Measurements from ENCODE around the gene CATSPERD. TPM values are rescaled to one million over a fixed set of nuclear protein-coding genes. Genes with fewer than 3 reads are reported as not detected.

CATSPERD gene
- total RNA-seq, 1 experiment from 2014 or later = not detected

- Histone ChIP-seq H2BK15ac (ENCODE audit: low read depth, low read length) (no peak overlapping the region), H2BK20ac (ENCODE audit: low read depth, low read length, poor library complexity, severe bottlenecking) (no peak overlapping the region), H4K8ac (replicated peaks; ENCODE audit: insufficient read length, low read depth, low read length) (no peak overlapping the region), H3K4me2 (ENCODE audit: insufficient read depth, insufficient read length, low read length) (no peak overlapping the region), H3K23ac (ENCODE audit: insufficient read length, low read depth, low read length) (no peak overlapping the region), H3K18ac (ENCODE audit: insufficient read length, low read depth, low read length) (no peak overlapping the region), H3K4ac (ENCODE audit: low read depth, low read length) (no peak overlapping the region), H2AFZ (ENCODE audit: low read length) (no peak overlapping the region), H2BK12ac (ENCODE audit: insufficient read length, low read depth, low read length) (no peak overlapping the region), H3K27me3 (ENCODE audit: insufficient read depth, low read length) (no peaks in the 10 kb centered on the region), H3K23me2 (ENCODE audit: insufficient read length, low read depth, low read length, poor library complexity, severe bottlenecking) (peaks cover 14% of the 10 kb centered on the region), H2BK5ac (ENCODE audit: insufficient read length, low read length) (no peak overlapping the region), H3K9me3 (ENCODE audit: control insufficient read depth, low read depth, low read length) (no peaks in the 10 kb centered on the region), H3K4me1 (ENCODE audit: insufficient read depth, low read length) (no peaks in the 10 kb centered on the region; the same call in 1 of the 2 replicates), H3K79me1 (ENCODE audit: insufficient read depth, low read depth, low read length, poor library complexity, severe bottlenecking) (no peaks in the 10 kb centered on the region), H2BK120ac (ENCODE audit: low read depth, low read length, poor library complexity, severe bottlenecking) (no peak overlapping the region), H4K91ac (ENCODE audit: insufficient read length, low read depth, low read length) (no peak overlapping the region), H3T11ph (ENCODE audit: low read length) (no peak overlapping the region), H3K79me2 (ENCODE audit: insufficient read depth, low read length) (no peaks in the 10 kb centered on the region), H3K27ac (ENCODE audit: insufficient read length, low read depth, low read length) (no peak overlapping the region), H4K5ac (ENCODE audit: insufficient read length, low read depth, low read length) (no peak overlapping the region), H3K9ac (ENCODE audit: extremely low read depth, insufficient read length, low read length) (no peak overlapping the region), H2AK5ac (ENCODE audit: insufficient read length, low read length) (no peak overlapping the region), H3K56ac (ENCODE audit: insufficient read length, low read depth, low read length) (no peak overlapping the region), H4K20me1 (ENCODE audit: control insufficient read depth, insufficient read depth, insufficient read length) (no peaks in the 10 kb centered on the region), H3K14ac (ENCODE audit: insufficient read depth, low read length) (no peak overlapping the region)
- Mint-ChIP-seq H3K27me3 (ENCODE audit: low read depth) (peaks cover 8% of the 10 kb centered on the region), H3K4me1 (peaks cover 19 to 27% of the 10 kb centered on the region in 2 experiments), H3K36me3 (ENCODE audit: insufficient read depth in 1 of 3, low read depth in 3 of 3) (peaks cover 6 to 13% (median 9%) of the 10 kb centered on the region in 3 experiments; a peak in 5 of 7 replicates), H3K4me3 (no peak overlapping the region), H3K9me3 (peaks cover 0 to 2% of the 10 kb centered on the region in 2 experiments; a peak in 2 of 5 replicates), H3K27ac (no peak overlapping the region; a peak in 1 of 7 replicates)
- DNase-seq = no peak
- no peak for TF ChIP-seq CTCF (conservative IDR thresholded peaks at IDR 0.05)
- no CpG with 5 or more reads among the region's 10 CpGs for WGBS (ENCODE audit: extremely low coverage, insufficient read length, low lambda C conversion rate)
Measured at GRCh38 chr19:5677136-5677535, 43.3 kb upstream of the CATSPERD start.

All from H9 (cell line).